Measurements from ENCODE around the gene SMG1. TPM values are rescaled to one million over a fixed set of nuclear protein-coding genes. Genes with fewer than 3 reads are reported as not detected.

SMG1 gene
- polyA plus RNA-seq, 1 experiment, result 20.5 TPM

DNA sequence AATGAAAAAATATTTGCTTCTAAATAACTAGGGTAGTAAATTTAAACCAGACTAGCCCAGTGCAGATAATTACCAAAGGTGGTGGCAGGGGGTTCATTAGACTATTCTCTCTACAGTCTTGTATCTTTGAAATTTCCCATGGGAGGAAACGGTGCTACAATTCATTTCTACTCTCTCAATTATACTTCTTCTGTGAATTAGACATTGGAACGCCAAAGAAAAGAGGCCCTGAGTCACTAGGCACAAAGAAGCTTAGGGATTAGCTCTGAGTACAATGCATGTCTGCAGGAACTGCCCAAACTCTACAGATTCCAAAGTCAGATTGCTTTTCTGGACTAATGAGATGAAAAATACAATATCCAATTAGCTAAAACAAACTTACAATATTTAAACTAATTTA lies 94.2 kb downstream of the SMG1 start:
- POLR2A ChIA-PET, result no interaction called here
- H3K4me3 ChIP-seq (ENCODE audit: low read depth, low read length), result no peak overlapping the region
- no peak for TF ChIP-seq CTCF (IDR thresholded peaks at IDR 0.05; ENCODE audit: insufficient read depth, low read depth, low read length)
- CTCF ChIA-PET, result interaction anchor here (1.6 kb wide), 1 partner anchor 29 kb away, joined by 4 read pairs; no protein-coding TSS in a partner anchor
- H3K36me3 ChIP-seq (ENCODE audit: control insufficient read depth, insufficient read depth, low read length), result peaks cover 25% of the 10 kb centered on the region
- H3K27me3 ChIP-seq (ENCODE audit: control insufficient read depth, insufficient read depth, low read length), result no peaks in the 10 kb centered on the region
- DNase-seq (ENCODE audit: low read depth), result no peak

DNA sequence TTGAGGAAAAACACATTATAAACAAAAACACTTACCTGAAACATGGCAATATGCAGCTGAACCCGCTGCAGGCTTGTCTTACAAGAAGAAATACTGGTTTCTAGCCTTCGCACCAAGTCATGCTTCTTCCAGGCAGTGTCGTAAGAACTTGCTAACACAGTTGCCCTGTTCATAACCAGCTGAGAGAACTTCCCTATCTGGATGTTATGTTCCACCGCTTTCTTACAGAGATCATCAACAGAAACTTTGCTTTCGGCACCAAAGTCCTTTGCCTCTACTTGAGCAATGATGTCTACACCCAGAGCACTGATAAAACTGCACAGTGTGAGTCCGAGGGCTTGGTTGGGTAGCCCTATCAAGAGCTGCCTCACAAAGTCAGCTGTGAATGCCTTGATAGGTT lies 97.0 kb downstream of the SMG1 start:
- ChIA-PET CTCF (interaction anchor here (1.0 to 2.4 kb wide), 3 partner anchors 27 to 123 kb away, joined by 3 to 11 read pairs (median 4); partner anchors contain the start of gene ARL6IP1), POLR2A (no interaction called here)
- TF ChIP-seq CTCF (IDR thresholded peaks at IDR 0.05; ENCODE audit: insufficient read depth, low read depth, low read length), result no peak
- DNase-seq (ENCODE audit: low read depth), result no peak
- H3K27me3 ChIP-seq (ENCODE audit: control insufficient read depth, insufficient read depth, low read length), result no peaks in the 10 kb centered on the region
- H3K4me3 ChIP-seq (ENCODE audit: low read depth, low read length), result no peak overlapping the region
- peaks cover 11% of the 10 kb centered on the region for H3K36me3 ChIP-seq (ENCODE audit: control insufficient read depth, insufficient read depth, low read length)

DNA sequence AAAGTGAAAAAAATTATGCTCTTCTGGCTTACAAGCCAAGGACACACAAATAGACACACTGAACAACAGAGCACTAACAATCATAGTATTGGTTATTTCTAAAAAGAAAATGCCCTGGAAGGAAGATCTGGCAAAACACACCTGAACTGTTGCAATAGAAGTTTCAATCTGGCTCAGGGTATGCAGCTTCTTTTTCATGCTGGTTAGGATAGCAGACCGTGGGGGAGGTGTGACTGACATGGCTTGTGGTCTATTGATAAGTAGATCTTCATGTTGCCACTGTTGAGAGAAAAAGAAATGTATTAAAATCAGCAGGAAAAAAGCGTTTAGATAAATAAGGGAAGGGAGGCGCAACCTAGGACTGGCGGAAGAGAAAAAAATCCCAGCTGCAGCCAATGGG lies 98.3 kb downstream of the SMG1 start:
- ChIA-PET CTCF (interaction anchor here (2.4 kb wide), 1 partner anchor 26 kb away, joined by 11 read pairs; the partner anchor contains the start of gene ARL6IP1), POLR2A (no interaction called here)
- DNase-seq (ENCODE audit: low read depth), result no peak
- no peaks in the 10 kb centered on the region for H3K27me3 ChIP-seq (ENCODE audit: control insufficient read depth, insufficient read depth, low read length)
- H3K4me3 ChIP-seq (ENCODE audit: low read depth, low read length), result no peak overlapping the region
- peaks cover 9% of the 10 kb centered on the region for H3K36me3 ChIP-seq (ENCODE audit: control insufficient read depth, insufficient read depth, low read length)
- TF ChIP-seq CTCF (IDR thresholded peaks at IDR 0.05; ENCODE audit: insufficient read depth, low read depth, low read length), result no peak

GRCh38 chr16:18816286-18816685 lies 109.9 kb downstream of the SMG1 start:
- DNase-seq (ENCODE audit: low read depth), result no peak
- TF ChIP-seq CTCF (IDR thresholded peaks at IDR 0.05; ENCODE audit: insufficient read depth, low read depth, low read length), result no peak
- no peak overlapping the region for H3K4me3 ChIP-seq (ENCODE audit: low read depth, low read length)
- POLR2A ChIA-PET, result no interaction called here
- peaks cover 11% of the 10 kb centered on the region for H3K36me3 ChIP-seq (ENCODE audit: control insufficient read depth, insufficient read depth, low read length)
- CTCF ChIA-PET, result interaction anchor here (1.7 to 3.1 kb wide), 2 partner anchors 15 to 19 kb away, joined by 5 to 20 read pairs; partner anchors contain the start of gene ARL6IP1
- no peaks in the 10 kb centered on the region for H3K27me3 ChIP-seq (ENCODE audit: control insufficient read depth, insufficient read depth, low read length)

DNA sequence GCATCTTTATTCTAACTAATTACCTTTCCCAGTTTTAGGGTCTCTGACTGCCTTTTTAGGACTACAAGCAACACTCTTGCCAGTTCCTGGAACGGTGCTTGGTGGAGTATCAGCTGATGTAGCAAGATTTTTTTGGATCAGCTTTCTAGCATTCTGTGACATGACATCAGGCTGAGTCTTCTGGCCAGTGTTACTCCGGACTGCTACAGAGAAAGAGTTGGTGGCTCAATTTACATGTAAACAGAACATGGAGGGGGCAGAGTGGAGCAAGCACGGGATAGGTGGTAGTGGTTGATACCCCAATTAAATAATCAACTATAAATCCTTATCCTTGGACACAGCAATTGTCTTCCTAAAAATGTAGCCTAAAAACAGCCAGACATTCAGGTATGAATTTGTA lies 114.3 kb downstream of the SMG1 start:
- ChIA-PET POLR2A (no interaction called here), CTCF (no interaction called here)
- peaks cover 15% of the 10 kb centered on the region for H3K36me3 ChIP-seq (ENCODE audit: control insufficient read depth, insufficient read depth, low read length)
- no peak overlapping the region for H3K4me3 ChIP-seq (ENCODE audit: low read depth, low read length)
- no peak for TF ChIP-seq CTCF (IDR thresholded peaks at IDR 0.05; ENCODE audit: insufficient read depth, low read depth, low read length)
- H3K27me3 ChIP-seq (ENCODE audit: control insufficient read depth, insufficient read depth, low read length), result no peaks in the 10 kb centered on the region
- DNase-seq (ENCODE audit: low read depth), result no peak
